ENCODE data around the gene BPGM.

DNA sequence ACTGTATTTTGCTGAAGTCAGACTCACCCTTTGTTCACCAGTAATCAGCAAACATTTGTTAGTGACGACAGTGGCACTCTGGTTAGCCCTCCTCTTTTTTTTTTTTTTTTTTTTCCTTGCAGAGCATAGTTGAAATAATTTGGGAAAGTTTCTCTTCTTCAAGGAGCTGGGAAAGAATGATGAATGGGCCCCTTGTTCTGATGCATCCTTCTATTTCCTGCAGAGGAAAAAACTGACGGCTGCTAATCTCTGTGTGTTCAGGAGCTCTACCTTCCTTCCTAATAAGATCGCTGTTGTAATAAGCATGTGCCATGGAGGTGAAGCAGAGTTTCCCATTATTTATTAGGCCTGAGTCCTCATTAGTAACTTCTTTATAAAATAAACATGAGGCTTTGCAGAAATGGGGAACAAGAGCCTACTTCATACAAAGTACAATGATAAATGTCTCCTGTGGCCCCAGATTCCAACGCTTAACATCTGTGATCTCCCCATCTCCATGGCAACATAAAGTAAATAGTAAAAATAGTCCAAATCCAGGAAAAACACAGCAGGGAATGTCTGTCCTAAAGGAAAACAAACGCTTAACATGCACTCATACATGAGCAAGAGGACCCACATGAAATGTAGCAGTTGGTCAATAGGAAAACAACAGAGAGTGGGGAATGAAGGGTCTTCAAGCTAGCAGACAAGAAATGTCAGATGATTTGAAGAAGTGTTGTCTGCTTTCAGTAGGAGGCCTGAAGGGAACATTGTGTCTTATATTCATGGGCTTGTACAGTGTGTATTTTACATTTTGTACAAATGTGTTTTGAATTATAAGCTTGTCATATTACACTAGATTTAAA, 73.7 kb downstream of the BPGM start:
- TF ChIP-seq, protein P1, sequence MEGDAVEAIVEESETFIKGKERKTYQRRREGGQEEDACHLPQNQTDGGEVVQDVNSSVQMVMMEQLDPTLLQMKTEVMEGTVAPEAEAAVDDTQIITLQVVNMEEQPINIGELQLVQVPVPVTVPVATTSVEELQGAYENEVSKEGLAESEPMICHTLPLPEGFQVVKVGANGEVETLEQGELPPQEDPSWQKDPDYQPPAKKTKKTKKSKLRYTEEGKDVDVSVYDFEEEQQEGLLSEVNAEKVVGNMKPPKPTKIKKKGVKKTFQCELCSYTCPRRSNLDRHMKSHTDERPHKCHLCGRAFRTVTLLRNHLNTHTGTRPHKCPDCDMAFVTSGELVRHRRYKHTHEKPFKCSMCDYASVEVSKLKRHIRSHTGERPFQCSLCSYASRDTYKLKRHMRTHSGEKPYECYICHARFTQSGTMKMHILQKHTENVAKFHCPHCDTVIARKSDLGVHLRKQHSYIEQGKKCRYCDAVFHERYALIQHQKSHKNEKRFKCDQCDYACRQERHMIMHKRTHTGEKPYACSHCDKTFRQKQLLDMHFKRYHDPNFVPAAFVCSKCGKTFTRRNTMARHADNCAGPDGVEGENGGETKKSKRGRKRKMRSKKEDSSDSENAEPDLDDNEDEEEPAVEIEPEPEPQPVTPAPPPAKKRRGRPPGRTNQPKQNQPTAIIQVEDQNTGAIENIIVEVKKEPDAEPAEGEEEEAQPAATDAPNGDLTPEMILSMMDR (IDR thresholded peaks at IDR 0.05; ENCODE audit: low read length) = no peak
- TF ChIP-seq EZH2 (IDR thresholded peaks at IDR 0.05; ENCODE audit: borderline replicate concordance, low read length) = no peak
